ENCODE data around the gene IL6R. TPM values are rescaled to one million over a fixed set of nuclear protein-coding genes. Genes with fewer than 3 reads are reported as not detected.

The IL6R gene
- total and polyA plus RNA-seq, 4 experiments from 2014 or later: 54.6 to 106 (median 86.9) TPM

GRCh38 chr1:154474802-154475201 is 69.7 kb downstream of the IL6R start:
- POLR2A ChIA-PET (ENCODE audit: partially characterized antibody): interaction anchor here (0.6 kb wide), 1 partner anchor 130 kb away, joined by 3 read pairs; no protein-coding TSS in a partner anchor

GRCh38 chr1:154476791-154477190 is 71.6 kb downstream of the IL6R start:
- Histone ChIP-seq H3K27ac (ENCODE audit: low read depth, low read length) (no peak overlapping the region), H3K9me3 (ENCODE audit: control insufficient read depth in 1 of 2, low read length in 2 of 2) (no peaks in the 10 kb centered on the region), H3K4me3 (ENCODE audit: low read length in 2 of 2) (no peak overlapping the region), H3K36me3 (ENCODE audit: insufficient read depth, low read length) (no peaks in the 10 kb centered on the region), H3K4me1 (ENCODE audit: insufficient read depth, low read length) (peaks cover 16% of the 10 kb centered on the region), H3K27me3 (ENCODE audit: insufficient read depth, low read length) (no peaks in the 10 kb centered on the region)
- no peaks in the 10 kb centered on the region for H3K36me3 Mint-ChIP-seq
- H3K4me3 Mint-ChIP-seq: no peak overlapping the region
- H3K9me3 Mint-ChIP-seq: no peaks in the 10 kb centered on the region
- intact Hi-C loops (cut with micrococcal nuclease): loop anchor here (5.0 kb wide), 2 partner anchors 461 to 606 kb away; partner anchors contain the start of gene PMVK
- H3K4me1 Mint-ChIP-seq: peaks cover 11 to 17% (median 12%) of the 10 kb centered on the region in 4 donors
- DNase-seq: no peak
- no peaks in the 10 kb centered on the region for H3K27me3 Mint-ChIP-seq
- ChIA-PET CTCF (ENCODE audit: partially characterized antibody) (interaction anchor here (1.4 kb wide), 1 partner anchor 133 kb away, joined by 3 read pairs; no protein-coding TSS in a partner anchor), POLR2A (ENCODE audit: partially characterized antibody) (no interaction called here)
- H3K27ac Mint-ChIP-seq: peak overlapping the region in 3 of 7 donors; percentile 44 to 72 (median 65)

More at GRCh38 chr1:154474802-154475201, 69.7 kb downstream of the IL6R start:
- Histone ChIP-seq H3K4me1 (ENCODE audit: insufficient read depth, low read length) (peaks cover 17% of the 10 kb centered on the region), H3K36me3 (ENCODE audit: insufficient read depth, low read length) (no peaks in the 10 kb centered on the region), H3K4me3 (ENCODE audit: low read length in 2 of 2) (no peak overlapping the region), H3K9me3 (ENCODE audit: control insufficient read depth in 1 of 2, low read length in 2 of 2) (no peaks in the 10 kb centered on the region), H3K27me3 (ENCODE audit: insufficient read depth, low read length) (no peaks in the 10 kb centered on the region), H3K27ac (ENCODE audit: low read depth, low read length) (no peak overlapping the region)
- no peaks in the 10 kb centered on the region for H3K9me3 Mint-ChIP-seq
- intact Hi-C loops (cut with micrococcal nuclease): loop anchor here (5.0 kb wide), 2 partner anchors 462 to 607 kb away; partner anchors contain the start of gene PMVK
- H3K36me3 Mint-ChIP-seq: no peaks in the 10 kb centered on the region
- peak overlapping the region in 1 of 7 donors; percentile 55 for H3K27ac Mint-ChIP-seq
- no peaks in the 10 kb centered on the region for H3K27me3 Mint-ChIP-seq
- DNase-seq: no peak
- peaks cover 10 to 19% (median 14%) of the 10 kb centered on the region in 4 donors for H3K4me1 Mint-ChIP-seq
- no peak overlapping the region for H3K4me3 Mint-ChIP-seq
- CTCF ChIA-PET (ENCODE audit: partially characterized antibody): interaction anchor here (0.6 kb wide), 1 partner anchor 61 kb away, joined by 3 read pairs; no protein-coding TSS in a partner anchor

- Histone ChIP-seq H3K9me3 (ENCODE audit: control insufficient read depth in 1 of 2, low read length in 2 of 2) (no peaks in the 10 kb centered on the region), H3K36me3 (ENCODE audit: insufficient read depth, low read length) (no peaks in the 10 kb centered on the region), H3K4me3 (ENCODE audit: low read length in 2 of 2) (no peak overlapping the region), H3K27ac (ENCODE audit: low read depth, low read length) (no peak overlapping the region), H3K4me1 (ENCODE audit: insufficient read depth, low read length) (peaks cover 16% of the 10 kb centered on the region), H3K27me3 (ENCODE audit: insufficient read depth, low read length) (no peaks in the 10 kb centered on the region)
- no peaks in the 10 kb centered on the region for H3K36me3 Mint-ChIP-seq
- no peaks in the 10 kb centered on the region for H3K27me3 Mint-ChIP-seq
- intact Hi-C loops (cut with micrococcal nuclease): loop anchor here (1.0 to 5.0 kb wide), 8 partner anchors 11 to 604 kb away; partner anchors contain the start of genes ATP8B2, IL6R and PMVK
- no peak for DNase-seq
- peaks cover 10 to 17% (median 12%) of the 10 kb centered on the region in 4 donors for H3K4me1 Mint-ChIP-seq
- H3K27ac Mint-ChIP-seq: peak overlapping the region in 3 of 7 donors; percentile 12 to 74 (median 55)
- POLR2A ChIA-PET (ENCODE audit: partially characterized antibody): interaction anchor here (0.6 kb wide), 1 partner anchor 80 kb away, joined by 3 read pairs; no protein-coding TSS in a partner anchor
- CTCF ChIA-PET (ENCODE audit: partially characterized antibody): interaction anchor here (1.0 to 8.0 kb wide), 7 partner anchors 12 to 134 kb away, joined by 3 to 104 read pairs (median 8); no protein-coding TSS in a partner anchor
- H3K4me3 Mint-ChIP-seq: no peak overlapping the region
- no peaks in the 10 kb centered on the region for H3K9me3 Mint-ChIP-seq
These were observed 72.9 kb downstream of the IL6R start for GRCh38 chr1:154478013-154478412.

GRCh38 chr1:154478639-154479038 is 73.5 kb downstream of the IL6R start:
- no peaks in the 10 kb centered on the region for H3K9me3 Mint-ChIP-seq
- peaks cover 0 to 2% of the 10 kb centered on the region in 2 donors for H3K27me3 Mint-ChIP-seq
- no peaks in the 10 kb centered on the region for H3K27me3 ChIP-seq (ENCODE audit: insufficient read depth, low read length)
- H3K9me3 ChIP-seq (ENCODE audit: control insufficient read depth in 1 of 2, low read length in 2 of 2): no peaks in the 10 kb centered on the region
- H3K36me3 Mint-ChIP-seq: no peaks in the 10 kb centered on the region
- POLR2A ChIA-PET (ENCODE audit: partially characterized antibody): interaction anchor here (1.1 to 3.0 kb wide), 7 partner anchors 11 to 150 kb away, joined by 3 to 13 read pairs (median 6); partner anchors contain the start of gene IL6R
- intact Hi-C loops (cut with micrococcal nuclease): loop anchor here (1.0 to 5.0 kb wide), 10 partner anchors 11 to 604 kb away; partner anchors contain the start of genes ATP8B2, IL6R and PMVK
- peak in 3 of 5 donors; percentile 32 to 37 (median 37) for DNase-seq
- H3K4me1 Mint-ChIP-seq: peaks cover 10 to 17% (median 12%) of the 10 kb centered on the region in 4 donors
- no peak overlapping the region for H3K4me3 ChIP-seq (ENCODE audit: low read length in 2 of 2)
- peak overlapping the region in 5 of 7 donors; percentile 12 to 83 (median 72) for H3K27ac Mint-ChIP-seq
- H3K4me3 Mint-ChIP-seq: peak overlapping the region in 4 of 8 donors; percentile 9 to 68 (median 58)
- H3K4me1 ChIP-seq (ENCODE audit: insufficient read depth, low read length): peaks cover 16% of the 10 kb centered on the region
- H3K36me3 ChIP-seq (ENCODE audit: insufficient read depth, low read length): no peaks in the 10 kb centered on the region
- H3K27ac ChIP-seq (ENCODE audit: low read depth, low read length): no peak overlapping the region
- CTCF ChIA-PET (ENCODE audit: partially characterized antibody): interaction anchor here (0.8 to 8.0 kb wide), 24 partner anchors 8 to 607 kb away, joined by 3 to 104 read pairs (median 4); no protein-coding TSS in a partner anchor

GRCh38 chr1:154479764-154480421 is 74.8 kb downstream of the IL6R start:
- no peak overlapping the region for H3K4me3 ChIP-seq (ENCODE audit: low read length in 2 of 2)
- H3K4me1 ChIP-seq (ENCODE audit: insufficient read depth, low read length): peaks cover 16% of the 10 kb centered on the region
- CTCF ChIA-PET (ENCODE audit: partially characterized antibody): interaction anchor here (0.7 to 8.0 kb wide), 39 partner anchors 9 to 399 kb away, joined by 3 to 104 read pairs (median 4); no protein-coding TSS in a partner anchor
- H3K27me3 Mint-ChIP-seq: peaks cover 0 to 2% of the 10 kb centered on the region in 2 donors
- H3K36me3 ChIP-seq (ENCODE audit: insufficient read depth, low read length): no peaks in the 10 kb centered on the region
- H3K4me3 Mint-ChIP-seq: no peak overlapping the region
- POLR2A ChIA-PET (ENCODE audit: partially characterized antibody): interaction anchor here (0.6 to 3.0 kb wide), 12 partner anchors 12 to 151 kb away, joined by 3 to 13 read pairs (median 4); partner anchors contain the start of gene IL6R
- H3K27me3 ChIP-seq (ENCODE audit: insufficient read depth, low read length): no peaks in the 10 kb centered on the region
- peak in 4 of 5 donors; percentile 62 to 77 (median 66) for DNase-seq
- peaks cover 8 to 17% (median 12%) of the 10 kb centered on the region in 4 donors for H3K4me1 Mint-ChIP-seq
- no peaks in the 10 kb centered on the region for H3K9me3 Mint-ChIP-seq
- no peak overlapping the region for H3K27ac ChIP-seq (ENCODE audit: low read depth, low read length)
- intact Hi-C loops (cut with micrococcal nuclease): loop anchor here (1.0 to 5.0 kb wide), 10 partner anchors 37 to 602 kb away; partner anchors contain the start of genes ATP8B2 and PMVK
- H3K9me3 ChIP-seq (ENCODE audit: control insufficient read depth in 1 of 2, low read length in 2 of 2): no peaks in the 10 kb centered on the region
- H3K27ac Mint-ChIP-seq: peak overlapping the region in 1 of 7 donors; percentile 9
- no peaks in the 10 kb centered on the region for H3K36me3 Mint-ChIP-seq

- Mint-ChIP-seq H3K4me1 (peaks cover 8 to 17% (median 12%) of the 10 kb centered on the region in 4 donors), H3K27ac (peak overlapping the region in 1 of 7 donors; percentile 41), H3K27me3 (peaks cover 0 to 2% of the 10 kb centered on the region in 2 donors), H3K9me3 (no peaks in the 10 kb centered on the region), H3K36me3 (no peaks in the 10 kb centered on the region), H3K4me3 (no peak overlapping the region)
- H3K9me3 ChIP-seq (ENCODE audit: control insufficient read depth in 1 of 2, low read length in 2 of 2): no peaks in the 10 kb centered on the region
- H3K4me1 ChIP-seq (ENCODE audit: insufficient read depth, low read length): peaks cover 16% of the 10 kb centered on the region
- ChIA-PET POLR2A (ENCODE audit: partially characterized antibody) (interaction anchor here (1.0 to 3.0 kb wide), 2 partner anchors 65 to 75 kb away, joined by 3 to 13 read pairs; partner anchors contain the start of gene IL6R), CTCF (ENCODE audit: partially characterized antibody) (interaction anchor here (0.6 to 8.0 kb wide), 23 partner anchors 9 to 604 kb away, joined by 3 to 104 read pairs (median 4); no protein-coding TSS in a partner anchor)
- no peak overlapping the region for H3K27ac ChIP-seq (ENCODE audit: low read depth, low read length)
- DNase-seq: no peak
- intact Hi-C loops (cut with micrococcal nuclease): no loop called here
- no peak overlapping the region for H3K4me3 ChIP-seq (ENCODE audit: low read length in 2 of 2)
- H3K36me3 ChIP-seq (ENCODE audit: insufficient read depth, low read length): no peaks in the 10 kb centered on the region
- no peaks in the 10 kb centered on the region for H3K27me3 ChIP-seq (ENCODE audit: insufficient read depth, low read length)
These were observed 75.9 kb downstream of the IL6R start for GRCh38 chr1:154481053-154481452.

Measured in CD4-positive, alpha-beta memory T cell (primary cell).